Measurements from ENCODE around the gene NPNT.

- no peak for TF ChIP-seq CTCF (conservative IDR thresholded peaks at IDR 0.05; ENCODE audit: low read length)
- TF ChIP-seq EZH2phosphoT487 (IDR thresholded peaks at IDR 0.05; ENCODE audit: borderline replicate concordance) = no peak
These were observed 75.1 kb downstream of the NPNT start for GRCh38 chr4:105970371-105970770.

Measured in Loucy (cell line).